GM12878 (cell line): ENCODE measurements around the gene SHISA6.

Experiments
- BCL3 ChIP-seq: IDR thresholded peaks from 2 replicates; pipeline ENCODE4 v1.6.1; 2011; ENCODE audit warnings: borderline replicate concordance, low read depth, mild to moderate bottlenecking, moderate library complexity, low read length; ENCODE audit not compliant: insufficient read depth, poor library complexity, severe bottlenecking
- CEBPZ ChIP-seq: fragments of 150-350 bp; IDR thresholded peaks from 2 replicates; pipeline ENCODE4 v1.6.1; 2016; ENCODE audit warnings: low read depth, low read length
- CTCF ChIP-seq, 3 experiments: IDR thresholded peaks in 2 of 3; conservative IDR thresholded peaks in 1 of 3; 2 replicates each; pipeline ENCODE4 v1.5.1; 2011; ENCODE audit warnings: low read depth in 3 of 3, low read length in 3 of 3, mild to moderate bottlenecking in 3 of 3, control low read depth in 2 of 3, moderate library complexity in 2 of 3, inconsistent platforms in 1 of 3, mixed read lengths in 1 of 3; ENCODE audit not compliant: control insufficient read depth in 2 of 3, insufficient read depth in 1 of 3; ENCODE audit errors: extremely low read depth in 1 of 3
- EP300 ChIP-seq, 2 experiments: fragments of 150-350 bp in 1 of 2; IDR thresholded peaks; 2 replicates each; pipeline ENCODE4 v1.6.1; 2011 to 2012; ENCODE audit warnings: low read depth in 2 of 2, low read length in 2 of 2, borderline replicate concordance in 1 of 2, improper control_type of control experiment in 1 of 2, inconsistent platforms in 1 of 2; ENCODE audit not compliant: control insufficient read depth in 1 of 2
- MEF2A ChIP-seq: IDR thresholded peaks from 2 replicates; pipeline ENCODE4 v1.6.1; 2011; ENCODE audit warnings: low read depth, mild to moderate bottlenecking, low read length, moderate library complexity; ENCODE audit not compliant: insufficient read depth
- MXI1 ChIP-seq: fragments of 150-350 bp; IDR thresholded peaks from 2 replicates; pipeline ENCODE4 v1.6.1; 2011; ENCODE audit warnings: low read depth, mild to moderate bottlenecking, inconsistent platforms, low read length, improper control_type of control experiment
- POLR2A ChIP-seq: IDR thresholded peaks from 2 replicates; pipeline ENCODE4 v1.6.1; 2011; ENCODE audit warnings: low read depth, mild to moderate bottlenecking, low read length
- POLR2AphosphoS5 ChIP-seq: IDR thresholded peaks from 2 replicates; pipeline ENCODE4 v1.6.1; 2011; ENCODE audit warnings: mild to moderate bottlenecking, low read length, inconsistent platforms
- RFX5 ChIP-seq: IDR thresholded peaks from 2 replicates; pipeline ENCODE4 v1.6.1; 2011; ENCODE audit warnings: low read depth, low read length, improper control_type of control experiment
- YY1 ChIP-seq: IDR thresholded peaks from 2 replicates; pipeline ENCODE4 v1.6.1; 2011; ENCODE audit warnings: low read depth, mild to moderate bottlenecking, low read length
- TF ChIP-seq, protein P1 (sequence below): IDR thresholded peaks from 2 replicates; pipeline ENCODE4 v1.6.1; 2012; ENCODE audit warnings: low read depth, low read length, improper control_type of control experiment

DNA sequence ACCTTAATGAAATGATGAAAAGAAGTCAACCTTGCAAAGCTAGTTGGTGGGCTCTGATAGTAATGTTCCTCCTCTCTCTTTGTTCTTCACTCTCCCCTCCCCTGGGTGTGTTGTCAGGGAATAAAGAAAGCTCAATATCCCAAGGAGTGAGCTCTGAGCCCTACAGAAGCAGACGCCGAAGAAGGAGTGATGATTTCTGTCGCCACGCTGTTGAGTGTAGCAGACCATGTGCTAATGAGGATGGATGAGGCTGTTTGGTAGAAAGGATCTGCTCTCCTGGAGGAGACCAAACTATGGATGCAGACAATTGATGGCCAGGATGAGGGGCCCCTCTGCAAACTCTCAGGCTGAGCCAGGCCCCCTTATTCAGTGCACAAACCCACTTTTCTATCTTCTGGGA, 217.3 kb downstream of the SHISA6 start:
- TF ChIP-seq CEBPZ (no peak), BCL3 (no peak), POLR2AphosphoS5 (no peak), MXI1 (no peak), CTCF (IDR thresholded peaks at IDR 0.05 in 2 of 3, conservative IDR thresholded peaks at IDR 0.05 in 1 of 3; ENCODE audit: control insufficient read depth in 2 of 3, extremely low read depth in 1 of 3, insufficient read depth in 1 of 3, low read depth in 3 of 3, low read length in 3 of 3) (no peak), EP300 (IDR thresholded peaks at IDR 0.05; ENCODE audit: borderline replicate concordance in 1 of 2, control insufficient read depth in 1 of 2, low read depth in 2 of 2, low read length in 2 of 2) (no peak), RFX5 (no peak), MEF2A (no peak), POLR2A (no peak), YY1 (no peak)
- TF ChIP-seq, protein P1, sequence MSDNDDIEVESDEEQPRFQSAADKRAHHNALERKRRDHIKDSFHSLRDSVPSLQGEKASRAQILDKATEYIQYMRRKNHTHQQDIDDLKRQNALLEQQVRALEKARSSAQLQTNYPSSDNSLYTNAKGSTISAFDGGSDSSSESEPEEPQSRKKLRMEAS: no peak
